ENCODE results near the gene CDKL4. TPM values are rescaled to one million over a fixed set of nuclear protein-coding genes. Genes with fewer than 3 reads are reported as not detected.

CDKL4 gene
- total and polyA plus RNA-seq, 2 of the 13 experiments (the other 11 are each of a cell fraction or from before 2014, with no cell fraction given), result 0.29 to 0.50 TPM

GRCh38 chr2:39227628-39228412 lies 15.9 kb downstream of the CDKL4 start (continued):
- TF ChIP-seq ATF2 (CRISPR knock-in tag; IDR thresholded peaks at IDR 0.05) (no peak; the same call in 1 of the 2 replicates), ZNF143 (CRISPR knock-in tag; IDR thresholded peaks at IDR 0.05) (no peak), ZNF446 (CRISPR knock-in tag; IDR thresholded peaks at IDR 0.05) (no peak), ZMYM3 (CRISPR knock-in tag; IDR thresholded peaks at IDR 0.05) (no peak), HOXD1 (CRISPR knock-in tag; IDR thresholded peaks at IDR 0.05) (no peak), NR2C2 (CRISPR knock-in tag; IDR thresholded peaks at IDR 0.05; ENCODE audit: borderline replicate concordance) (no peak), GATAD2A (CRISPR knock-in tag; IDR thresholded peaks at IDR 0.05) (peak; percentile 66), ZFP90 (CRISPR knock-in tag; IDR thresholded peaks at IDR 0.05; ENCODE audit: borderline replicate concordance) (no peak), ZBTB37 (CRISPR knock-in tag; IDR thresholded peaks at IDR 0.05) (no peak), ZNF292 (CRISPR knock-in tag; IDR thresholded peaks at IDR 0.05; ENCODE audit: borderline replicate concordance, low read depth) (peak; percentile 67; the same call in 1 of the 2 replicates), ARNTL (CRISPR knock-in tag; IDR thresholded peaks at IDR 0.05) (no peak), PRMT3 (CRISPR knock-in tag; IDR thresholded peaks at IDR 0.05; ENCODE audit: borderline replicate concordance, low read depth) (no peak), ZNF124 (CRISPR knock-in tag; IDR thresholded peaks at IDR 0.05) (no peak), ZNF616 (CRISPR knock-in tag; IDR thresholded peaks at IDR 0.05; ENCODE audit: low read depth) (no peak), ZNF510 (CRISPR knock-in tag; IDR thresholded peaks at IDR 0.05; ENCODE audit: low read depth) (no peak), SCMH1 (CRISPR knock-in tag; IDR thresholded peaks at IDR 0.05; ENCODE audit: borderline replicate concordance) (no peak), PAF1 (CRISPR knock-in tag; IDR thresholded peaks at IDR 0.05) (no peak), KLF6 (CRISPR knock-in tag; IDR thresholded peaks at IDR 0.05) (no peak), ZNF460 (CRISPR knock-in tag; IDR thresholded peaks at IDR 0.05; ENCODE audit: borderline replicate concordance) (no peak), NR2F6 (IDR thresholded peaks at IDR 0.05) (0 out of 2 replicates have a peak, but pooled peaks have one; percentile 12), NR2F6 (CRISPR knock-in tag; IDR thresholded peaks at IDR 0.05) (no peak), SP4 (CRISPR knock-in tag; IDR thresholded peaks at IDR 0.05) (no peak), ZNF678 (CRISPR knock-in tag; IDR thresholded peaks at IDR 0.05) (no peak), ZNF562 (CRISPR knock-in tag; IDR thresholded peaks at IDR 0.05; ENCODE audit: borderline replicate concordance) (no peak), ZNF383 (CRISPR knock-in tag; IDR thresholded peaks at IDR 0.05; ENCODE audit: borderline replicate concordance) (no peak), MAX (IDR thresholded peaks at IDR 0.05) (no peak)
- TF ChIP-seq, protein P1, sequence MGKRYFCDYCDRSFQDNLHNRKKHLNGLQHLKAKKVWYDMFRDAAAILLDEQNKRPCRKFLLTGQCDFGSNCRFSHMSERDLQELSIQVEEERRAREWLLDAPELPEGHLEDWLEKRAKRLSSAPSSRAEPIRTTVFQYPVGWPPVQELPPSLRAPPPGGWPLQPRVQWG (CRISPR knock-in tag; IDR thresholded peaks at IDR 0.05; ENCODE audit: borderline replicate concordance, low read depth), result no peak
- TF ChIP-seq, protein P2, sequence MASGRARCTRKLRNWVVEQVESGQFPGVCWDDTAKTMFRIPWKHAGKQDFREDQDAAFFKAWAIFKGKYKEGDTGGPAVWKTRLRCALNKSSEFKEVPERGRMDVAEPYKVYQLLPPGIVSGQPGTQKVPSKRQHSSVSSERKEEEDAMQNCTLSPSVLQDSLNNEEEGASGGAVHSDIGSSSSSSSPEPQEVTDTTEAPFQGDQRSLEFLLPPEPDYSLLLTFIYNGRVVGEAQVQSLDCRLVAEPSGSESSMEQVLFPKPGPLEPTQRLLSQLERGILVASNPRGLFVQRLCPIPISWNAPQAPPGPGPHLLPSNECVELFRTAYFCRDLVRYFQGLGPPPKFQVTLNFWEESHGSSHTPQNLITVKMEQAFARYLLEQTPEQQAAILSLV (CRISPR knock-in tag; IDR thresholded peaks at IDR 0.05; ENCODE audit: borderline replicate concordance), result no peak

All from HepG2 (cell line).